ENCODE results near the gene HES6.
"Not testable (repeated sequence)": the region's sequence is repeated elsewhere in the genome, so short reads cannot be mapped to it uniquely, and the experiment has no call there.

The HES6 gene

GRCh38 chr2:238273433-238273832, 33.6 kb upstream of the HES6 start:
- DNase-seq (ENCODE audit: low read depth), result not testable (repeated sequence)

- no peak for DNase-seq (ENCODE audit: low read depth)
Measured at GRCh38 chr2:238272156-238272555, 32.3 kb upstream of the HES6 start.

- DNase-seq (ENCODE audit: low read depth), result not testable (repeated sequence)
Measured at GRCh38 chr2:238271686-238272085, 31.8 kb upstream of the HES6 start.

GRCh38 chr2:238271061-238271554, 31.3 kb upstream of the HES6 start:
- no peak for DNase-seq (ENCODE audit: low read depth)

GRCh38 chr2:238270606-238271005, 30.8 kb upstream of the HES6 start:
- DNase-seq (ENCODE audit: low read depth), result no peak

- no peak for DNase-seq (ENCODE audit: low read depth)
Measured at GRCh38 chr2:238269741-238270140, 29.9 kb upstream of the HES6 start.

GRCh38 chr2:238267884-238268680, 28.2 kb upstream of the HES6 start:
- DNase-seq (ENCODE audit: low read depth), result no peak

- DNase-seq (ENCODE audit: low read depth), result no peak
Measured at GRCh38 chr2:238267341-238267710, 27.5 kb upstream of the HES6 start.

- DNase-seq (ENCODE audit: low read depth), result no peak
Measured at GRCh38 chr2:238265605-238266004, 25.8 kb upstream of the HES6 start.

- no peak for DNase-seq (ENCODE audit: low read depth)
Measured at GRCh38 chr2:238264072-238264460, 24.2 kb upstream of the HES6 start.

- DNase-seq (ENCODE audit: low read depth), result peak; percentile 52
Measured at GRCh38 chr2:238263204-238264071, 23.6 kb upstream of the HES6 start.

GRCh38 chr2:238262496-238263122, 22.8 kb upstream of the HES6 start:
- DNase-seq (ENCODE audit: low read depth), result no peak

GRCh38 chr2:238261718-238262375, 22.0 kb upstream of the HES6 start:
- no peak for DNase-seq (ENCODE audit: low read depth)

- DNase-seq (ENCODE audit: low read depth), result no peak
Measured at GRCh38 chr2:238260883-238261282, 21.0 kb upstream of the HES6 start.

GRCh38 chr2:238259061-238260020, 19.5 kb upstream of the HES6 start:
- DNase-seq (ENCODE audit: low read depth), result no peak

- no peak for DNase-seq (ENCODE audit: low read depth)
Measured at GRCh38 chr2:238257786-238258700, 18.2 kb upstream of the HES6 start.

GRCh38 chr2:238256594-238257104, 16.8 kb upstream of the HES6 start:
- DNase-seq (ENCODE audit: low read depth), result peak; percentile 44

- DNase-seq (ENCODE audit: low read depth), result no peak
Measured at GRCh38 chr2:238256111-238256510, 16.3 kb upstream of the HES6 start.

- no peak for DNase-seq (ENCODE audit: low read depth)
Measured at GRCh38 chr2:238255636-238256035, 15.8 kb upstream of the HES6 start.

GRCh38 chr2:238255151-238255551, 15.3 kb upstream of the HES6 start:
- no peak for DNase-seq (ENCODE audit: low read depth)

All from activated T-helper 1 cell treated with Interleukin-2 at 50 U/mL for 16 hours (primary cell).